Anterior cingulate cortex (tissue), 58 donors: Measurements from ENCODE around the gene SLC6A3.

Source experiments
- DNase-seq, 58 donors: peaks; one replicate each; lab custom pipeline; 2025; lab: John Stamatoyannopoulos, UW

SLC6A3 gene

DNA sequence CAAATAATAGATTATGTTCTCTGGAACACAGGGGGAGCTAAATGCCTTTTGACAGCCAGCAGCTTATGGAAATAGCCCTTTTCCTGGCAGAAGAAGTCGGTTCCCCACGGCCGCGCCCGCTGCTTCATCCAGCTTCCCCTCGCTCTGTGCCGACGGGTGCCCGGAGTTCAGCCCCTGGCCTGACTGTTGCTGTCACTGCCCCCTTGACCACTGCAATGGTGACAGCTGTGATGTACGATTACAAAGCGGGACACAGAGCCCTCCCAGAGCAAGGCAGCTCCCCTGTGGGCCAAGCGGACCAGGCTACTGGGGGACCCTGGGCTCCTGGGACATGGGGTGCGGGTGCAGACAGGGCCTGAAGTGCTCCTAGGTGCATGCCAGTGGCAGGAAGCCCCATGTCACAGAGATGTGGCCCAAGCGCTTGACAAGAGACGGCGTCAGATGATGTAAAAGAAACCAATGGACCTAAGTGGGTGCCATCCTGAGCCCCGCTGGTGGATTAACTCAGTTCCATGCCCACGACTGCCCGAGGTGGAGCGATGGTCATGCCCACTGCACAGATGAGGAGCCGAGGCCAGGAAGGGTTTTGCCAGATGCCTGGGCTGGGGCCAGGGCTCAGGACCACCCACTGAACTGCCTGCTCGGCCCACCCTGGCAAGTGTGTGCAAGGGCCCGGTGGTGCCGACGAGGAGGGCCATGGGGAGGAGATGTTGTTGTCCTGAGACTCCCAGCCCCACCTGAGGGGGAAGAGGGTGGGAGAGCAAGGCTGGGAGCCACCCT, 87.1 kb downstream of the SLC6A3 start:
- no peak for DNase-seq

DNA sequence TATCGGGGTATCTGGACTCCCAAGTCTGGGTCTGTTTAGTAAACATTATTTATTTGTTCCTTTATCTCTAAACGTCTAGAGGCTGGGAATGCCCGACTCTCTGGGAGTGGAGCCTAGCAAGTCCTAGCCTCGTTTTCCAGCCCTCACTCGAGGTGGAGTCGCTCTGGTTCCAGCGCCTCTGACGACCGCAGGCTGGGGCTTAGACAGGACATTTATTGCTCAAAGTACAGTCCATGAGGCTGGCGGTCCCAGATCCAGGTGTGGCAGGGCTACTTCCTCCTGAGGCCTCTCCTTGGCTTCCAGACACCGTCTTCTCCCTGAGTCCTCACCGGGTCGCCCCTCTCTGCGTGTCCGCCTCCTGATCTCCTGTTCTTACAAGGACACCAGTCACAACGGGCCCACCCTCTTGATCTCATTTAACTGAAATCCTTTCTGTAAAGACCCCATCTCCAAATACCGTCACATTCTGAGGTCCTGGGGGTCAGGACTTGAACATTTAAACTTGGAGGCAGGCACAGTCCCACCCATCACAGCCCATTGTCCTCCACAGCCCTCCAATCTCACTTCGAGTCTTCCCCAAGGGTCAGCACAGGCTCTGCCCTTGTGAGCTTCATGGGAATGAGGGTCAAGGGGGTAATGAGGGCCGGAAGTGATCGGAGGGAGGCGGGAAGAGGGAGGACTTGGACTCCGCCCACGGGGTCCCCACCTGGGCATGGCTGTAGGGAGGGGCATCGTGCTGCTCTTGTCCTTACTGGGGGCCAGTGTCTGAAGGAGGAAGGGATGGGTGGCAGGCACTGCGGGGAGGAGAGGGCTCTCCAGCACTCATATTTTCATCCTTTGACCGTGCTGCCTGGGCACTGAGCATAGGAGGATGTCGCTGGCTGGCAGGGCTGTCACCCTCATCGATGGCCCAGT, 88.1 kb downstream of the SLC6A3 start:
- DNase-seq = no peak

DNA sequence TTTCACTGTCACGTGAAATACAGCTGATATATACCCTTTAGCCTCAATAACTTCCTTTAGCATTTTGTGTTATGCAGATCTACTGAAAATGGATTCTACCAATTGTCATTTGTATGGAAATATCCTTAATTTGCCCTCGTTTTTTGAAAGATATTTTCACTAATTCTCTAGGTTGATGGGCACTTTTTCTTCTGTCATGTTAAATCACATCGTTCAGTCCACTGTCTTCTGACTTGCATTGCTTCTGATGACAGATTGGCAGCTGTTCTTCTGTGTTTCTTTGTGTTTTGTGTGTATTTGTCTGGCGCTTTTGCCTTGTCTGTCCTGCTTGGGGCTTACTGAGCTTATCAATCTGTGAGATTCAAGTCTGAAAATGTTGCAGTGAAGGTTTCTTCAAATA, 90.7 kb downstream of the SLC6A3 start:
- no peak for DNase-seq

DNA sequence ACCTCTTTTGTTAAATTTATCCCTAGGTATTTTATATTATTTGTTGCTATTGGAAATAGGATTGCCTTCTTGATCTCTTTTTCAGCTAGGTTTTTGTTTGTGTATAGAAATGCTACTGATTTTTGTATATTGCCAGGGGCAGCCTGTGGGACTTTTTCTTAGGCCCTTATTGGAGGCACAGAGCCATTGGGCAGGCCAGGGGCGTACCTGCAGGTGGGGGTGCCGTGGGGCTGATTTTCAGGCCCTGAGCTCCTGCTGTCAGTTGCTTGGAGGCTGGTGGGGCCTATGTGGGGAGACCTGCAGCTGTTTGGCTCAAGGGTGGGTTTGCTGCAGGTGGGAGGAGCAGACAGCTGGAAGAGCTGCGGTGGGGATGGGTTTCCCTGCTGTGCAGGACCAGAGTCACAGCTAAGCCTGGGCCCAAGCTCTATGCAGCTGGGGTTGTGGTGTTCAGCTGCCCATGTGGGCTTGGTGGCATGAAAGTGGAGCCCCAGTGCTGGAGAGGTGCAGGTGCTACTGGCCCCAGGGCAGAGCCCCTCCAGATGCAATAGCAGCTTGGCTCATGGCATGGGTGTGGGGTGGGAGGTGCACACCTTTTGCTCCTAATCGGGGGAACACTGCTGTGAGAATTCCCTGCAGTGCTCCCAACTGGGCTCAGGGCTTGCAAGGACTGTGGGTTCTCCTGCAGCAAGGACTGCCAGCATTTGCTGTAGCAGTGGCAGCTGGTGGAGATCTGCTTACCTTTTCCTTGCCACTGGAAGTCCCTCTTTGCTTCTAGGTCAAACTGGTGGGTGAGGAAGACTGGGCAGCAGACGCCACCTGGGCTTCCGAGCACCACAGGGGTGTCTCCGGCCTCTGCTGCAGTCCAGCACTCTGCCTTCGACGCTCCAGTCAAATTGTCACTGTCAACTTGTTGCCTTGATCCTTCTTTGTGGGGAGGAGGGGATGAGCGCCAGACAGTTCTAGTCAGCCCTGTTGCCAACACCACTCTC, 92.7 kb downstream of the SLC6A3 start:
- no peak for DNase-seq

DNA sequence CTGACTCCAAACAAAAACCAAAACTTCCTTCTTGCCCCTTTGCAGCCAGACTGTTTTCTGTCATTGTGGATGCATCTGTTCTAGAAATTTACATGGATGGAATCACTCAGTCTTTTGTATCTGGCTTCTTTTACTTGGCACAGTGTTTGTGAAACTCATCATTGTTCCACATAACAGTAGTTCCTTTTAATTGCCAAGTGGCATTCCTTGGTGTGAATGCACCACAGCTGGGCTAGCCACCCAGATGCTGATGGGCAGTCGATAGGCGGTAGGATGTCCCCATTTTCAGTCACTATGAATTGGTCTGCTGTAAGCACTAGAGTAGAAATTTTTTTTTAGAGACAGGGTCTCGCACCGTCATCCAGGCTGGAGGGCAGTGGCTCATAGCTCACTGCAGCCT, 94.1 kb downstream of the SLC6A3 start:
- peak in 29 of 58 donors; percentile 1 to 81 (median 30) for DNase-seq

DNA sequence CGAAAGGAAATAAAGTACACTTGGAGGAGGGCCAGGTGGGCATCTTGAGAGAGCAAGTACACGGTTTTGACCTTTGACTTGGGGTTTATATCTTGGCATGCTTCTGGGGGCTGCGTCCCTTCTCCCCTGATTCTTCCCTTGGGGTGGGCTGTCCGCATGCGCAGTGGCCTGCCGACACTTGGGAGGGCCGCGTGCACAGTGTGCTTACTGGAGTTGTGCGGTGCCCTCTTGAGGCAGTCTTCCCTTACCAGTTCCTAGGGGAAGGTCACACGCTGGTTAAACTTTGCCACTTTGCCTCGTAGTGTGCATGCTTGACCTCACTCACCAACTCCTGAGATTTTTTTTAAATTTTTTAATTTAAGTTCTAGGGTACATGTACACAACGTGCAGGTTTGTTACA, 96.0 kb downstream of the SLC6A3 start:
- DNase-seq = no peak

DNA sequence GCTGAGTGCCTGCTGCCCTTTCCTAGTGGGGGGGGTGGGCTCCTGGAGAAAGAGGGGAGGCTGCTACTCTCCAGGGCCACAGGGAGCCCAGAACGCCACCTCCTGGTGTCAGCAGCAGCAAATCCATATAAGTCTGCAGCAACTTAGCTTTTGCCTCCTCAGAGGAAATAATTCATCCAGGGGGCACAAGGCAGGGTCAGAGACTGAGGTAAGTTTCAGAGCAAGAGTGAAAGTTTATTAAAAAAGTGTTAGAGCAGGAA, 96.3 kb downstream of the SLC6A3 start:
- no peak for DNase-seq

DNA sequence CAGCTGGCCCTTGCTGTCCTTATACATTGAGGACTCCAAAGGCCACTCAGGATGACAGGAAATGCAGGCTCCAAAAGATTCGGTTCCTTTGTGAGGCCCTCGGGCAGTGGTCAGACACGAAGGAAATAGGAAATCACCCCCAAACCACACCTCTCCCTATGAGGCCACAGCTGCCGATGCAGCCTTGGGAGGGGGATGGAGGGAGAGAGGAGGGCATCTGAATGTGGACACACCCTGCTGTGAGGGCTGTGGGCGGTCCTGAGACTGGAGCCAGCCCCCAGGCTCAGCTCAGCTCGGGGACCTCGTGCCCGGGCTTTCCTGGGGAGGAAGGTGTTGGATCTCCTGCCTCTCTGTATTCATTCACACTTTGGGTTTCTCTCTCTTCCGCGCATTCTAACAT, 97.7 kb downstream of the SLC6A3 start:
- DNase-seq = no peak

DNA sequence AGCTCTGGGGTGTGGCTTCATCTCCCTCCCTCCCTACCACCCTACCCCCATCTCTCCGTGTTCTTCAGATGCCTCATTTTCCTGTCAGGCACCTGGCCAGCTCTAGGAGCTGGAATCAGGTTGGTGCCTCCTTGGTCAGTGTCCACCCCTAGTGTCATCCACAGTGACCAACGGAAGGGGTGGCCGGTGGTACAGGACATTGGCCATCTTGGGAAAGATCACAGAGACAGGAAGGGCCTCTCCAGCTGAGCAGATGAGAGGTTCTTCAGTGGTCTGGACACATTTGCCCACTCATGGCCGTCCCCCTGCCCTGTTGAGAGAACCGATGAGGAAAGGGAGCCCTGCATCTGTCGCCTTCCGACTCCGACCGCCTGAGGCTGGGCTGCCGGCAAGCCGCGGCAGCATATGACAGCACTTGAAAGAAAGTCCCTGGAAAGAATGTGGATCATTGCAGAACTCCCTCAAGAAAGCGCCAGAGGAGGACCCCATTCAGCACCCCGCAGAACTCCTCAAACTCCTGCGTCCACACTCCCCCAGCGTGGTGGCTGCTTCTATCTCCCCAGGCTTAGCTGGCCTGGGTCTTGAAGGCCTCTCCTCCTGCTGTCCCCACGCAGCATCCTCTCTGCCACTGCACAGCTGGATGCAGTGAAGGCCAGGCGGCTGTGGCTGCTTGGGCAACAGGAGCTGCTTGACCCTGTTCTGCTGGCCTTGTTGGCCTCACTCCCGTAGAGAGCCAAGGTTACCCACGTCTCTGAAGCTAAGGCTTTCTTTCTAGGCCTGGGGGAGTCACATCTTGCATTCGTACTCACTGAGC, 98.4 kb downstream of the SLC6A3 start:
- DNase-seq = no peak

DNA sequence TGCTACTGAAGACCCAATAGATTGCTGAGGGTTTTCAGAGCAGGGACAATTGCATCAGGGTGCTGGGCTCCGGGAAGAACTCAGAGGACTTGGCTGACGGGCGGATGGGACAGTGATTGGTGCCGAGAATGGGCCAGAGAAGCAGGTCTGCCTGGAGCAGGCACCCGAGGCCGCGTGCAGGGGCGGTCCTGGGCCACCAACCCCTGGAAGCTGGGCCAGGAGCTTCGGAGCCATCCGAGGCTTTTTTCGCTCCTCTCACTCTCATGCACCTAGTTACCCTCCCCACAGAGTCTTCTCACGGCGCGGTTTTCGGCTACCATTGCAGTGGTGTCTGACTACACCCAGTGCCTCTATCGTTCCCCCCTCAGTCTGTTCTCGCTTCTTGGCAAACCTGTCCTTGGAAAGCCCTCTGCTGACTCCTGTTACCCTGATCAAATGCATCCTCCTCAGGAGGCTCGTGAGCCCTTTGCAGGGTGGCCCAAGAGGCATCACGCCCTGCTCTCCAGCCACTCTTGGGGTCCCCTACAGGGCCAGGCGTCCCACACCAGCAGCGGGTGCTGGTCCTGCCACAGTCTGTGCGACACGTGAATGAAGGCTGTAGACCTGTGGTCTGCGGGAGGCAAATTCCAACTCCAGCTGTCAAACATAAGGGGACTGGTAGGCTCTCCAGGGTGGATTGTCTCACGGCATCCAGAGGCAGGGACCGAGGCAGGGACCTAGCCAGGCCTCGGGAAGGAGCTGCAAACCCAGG, 99.2 kb downstream of the SLC6A3 start:
- DNase-seq = no peak

DNA sequence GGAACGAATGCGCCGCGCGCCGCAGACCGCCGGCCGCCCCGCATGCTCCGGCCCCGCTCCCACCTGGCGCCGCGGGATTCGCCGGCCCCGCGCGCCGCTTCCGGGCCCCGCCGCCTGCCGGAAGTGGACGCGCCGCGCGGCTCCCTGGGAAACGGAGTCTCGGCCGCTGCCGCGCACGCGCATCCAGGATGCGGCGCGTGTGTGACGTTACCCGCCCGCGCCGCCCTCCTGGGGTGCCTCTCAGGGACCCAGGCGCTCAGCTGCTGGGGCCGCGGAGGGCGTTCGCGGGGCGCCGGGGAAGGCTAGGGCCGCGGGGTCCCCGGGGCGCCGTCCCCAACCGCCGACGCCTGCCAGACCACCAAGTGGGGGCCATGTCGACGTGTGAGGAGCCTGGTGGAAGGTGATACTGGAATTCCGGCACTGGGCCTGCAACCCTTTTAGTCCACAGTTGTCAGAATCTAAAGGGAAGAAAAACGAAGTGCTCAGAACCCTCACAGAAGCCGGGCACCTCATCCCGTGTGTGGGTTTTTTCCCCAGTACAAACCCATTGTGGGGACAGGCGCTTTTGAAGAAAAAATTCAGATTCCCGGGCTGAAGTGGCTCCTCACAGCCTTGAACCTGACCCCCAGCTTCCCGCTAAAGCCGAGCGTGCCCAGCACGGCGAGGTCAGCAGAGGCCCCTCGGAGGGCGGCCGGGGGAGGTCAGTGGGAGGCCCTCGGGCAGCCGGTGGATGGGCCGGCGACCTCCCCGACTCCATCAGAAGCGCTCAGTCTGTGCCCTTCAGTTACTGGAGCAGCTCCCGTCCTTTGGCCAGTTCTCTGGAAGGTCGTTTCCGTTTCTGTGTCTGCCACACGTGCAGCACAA, 100.0 kb downstream of the SLC6A3 start, which contains the start of gene CLPTM1L:
Gene CLPTM1L, minus strand, starts transcription at position 125 of the 864 bp plus-strand sequence. CDS start 258 bp downstream, outside the sequence.
- DNase-seq = peak in 57 of 58 donors; percentile 14 to 86 (median 73)

DNA sequence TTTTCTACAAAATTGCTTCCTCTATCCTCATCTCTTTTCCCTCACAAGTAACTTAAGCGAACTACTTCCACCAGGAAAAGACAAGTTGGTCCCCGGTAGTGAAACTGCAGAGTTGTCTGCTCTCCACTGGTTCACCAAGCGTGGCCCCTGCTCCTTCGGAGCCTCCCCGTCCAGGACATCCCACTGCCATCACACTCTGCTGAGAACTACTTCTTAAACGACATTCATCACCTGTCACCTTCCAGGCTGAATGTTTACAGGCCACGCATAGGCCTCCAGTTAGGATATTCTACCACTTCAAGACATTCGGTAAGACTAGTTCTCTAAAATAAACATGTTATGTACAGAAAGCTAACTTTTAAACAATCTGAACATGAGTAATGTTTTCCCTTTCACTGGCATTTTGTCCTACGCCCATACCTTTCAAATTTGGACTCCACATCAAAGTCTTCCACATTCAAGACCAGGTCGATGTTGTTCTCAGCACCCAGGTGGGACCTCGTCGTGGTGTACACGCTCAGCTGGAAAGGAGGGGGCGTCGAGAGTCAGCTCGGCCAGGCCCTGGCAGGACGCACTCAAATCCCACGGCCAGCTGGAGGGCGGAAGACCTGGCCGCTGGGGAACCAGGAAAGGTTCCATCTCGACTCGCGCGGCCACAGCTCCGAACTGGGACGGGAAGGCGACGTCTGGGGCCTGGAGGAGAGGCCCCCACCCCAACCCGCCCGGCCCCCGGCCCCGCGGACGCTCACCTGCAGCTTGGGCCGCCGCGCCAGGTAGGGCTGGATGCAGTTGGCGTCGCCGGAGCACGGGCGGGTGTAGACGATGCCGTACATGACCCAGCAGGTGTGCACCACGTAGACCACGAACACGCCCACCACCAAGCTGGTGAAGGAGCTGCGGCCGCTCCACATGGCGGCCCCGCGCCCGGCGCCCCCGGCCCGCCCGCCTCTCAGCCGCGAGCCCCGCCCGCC, 101.0 kb downstream of the SLC6A3 start:
- no peak for DNase-seq

DNA sequence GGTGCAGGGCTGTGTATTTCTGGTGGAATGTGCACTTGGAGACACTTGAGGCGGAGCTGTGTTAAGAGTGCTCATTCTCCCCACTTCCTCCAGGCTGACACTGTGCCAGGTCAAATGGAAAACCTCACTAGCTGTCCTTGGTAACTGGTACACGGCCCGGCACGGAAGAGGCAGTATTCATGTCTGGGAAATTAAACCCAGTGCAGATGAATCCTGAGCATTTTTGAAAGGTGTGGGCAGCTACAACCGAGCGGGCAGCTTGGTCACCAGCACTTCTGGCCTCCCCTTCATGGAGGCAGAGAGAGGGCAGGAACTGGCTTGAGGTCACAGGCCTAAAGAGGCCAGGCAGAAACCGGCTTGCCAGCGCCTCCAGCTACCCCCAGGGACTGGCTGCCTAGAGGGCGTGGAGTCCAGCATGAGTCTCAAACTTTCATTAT, 101.9 kb downstream of the SLC6A3 start:
- DNase-seq = no peak
